WTC11 (cell line): ENCODE measurements around the gene TEDC2. TPM values are rescaled to one million over a fixed set of nuclear protein-coding genes. Genes with fewer than 3 reads are reported as not detected.

Experiments used
- ARID4B ChIP-seq: sonication (generic); formaldehyde crosslinking; IDR thresholded peaks from 2 replicates; pipeline ENCODE4 v1.8.0; 2023; ENCODE audit warnings: missing genetic modification reagents, mild to moderate bottlenecking, borderline replicate concordance
- ATF1 ChIP-seq: sonication (generic); formaldehyde crosslinking; IDR thresholded peaks from 2 replicates; pipeline ENCODE4 v1.8.1; 2023; ENCODE audit warnings: mild to moderate bottlenecking, moderate library complexity, missing genetic modification reagents
- EMX1 ChIP-seq: fragments of 250-450 bp; sonication (Bioruptor Pico); IDR thresholded peaks from 2 replicates; pipeline ENCODE4 v1.8.0; 2021; ENCODE audit warnings: mild to moderate bottlenecking
- ESRRA ChIP-seq: sonication (generic); formaldehyde crosslinking; IDR thresholded peaks from 2 replicates; pipeline ENCODE4 v1.8.1; 2022; ENCODE audit warnings: mild to moderate bottlenecking, missing genetic modification reagents, borderline replicate concordance
- IRF1 ChIP-seq: sonication (generic); formaldehyde crosslinking; IDR thresholded peaks from 2 replicates; pipeline ENCODE4 v1.8.0; 2023; ENCODE audit warnings: missing genetic modification reagents
- JUN ChIP-seq: sonication (generic); formaldehyde crosslinking; IDR thresholded peaks from 2 replicates; pipeline ENCODE4 v1.8.0; 2023; ENCODE audit warnings: mild to moderate bottlenecking, missing genetic modification reagents
- NR3C1 ChIP-seq: sonication (generic); formaldehyde crosslinking; conservative IDR thresholded peaks from 2 replicates; pipeline ENCODE4 v1.8.1; 2023; ENCODE audit warnings: low read depth, mild to moderate bottlenecking, missing genetic modification reagents
- RELA ChIP-seq: sonication (generic); formaldehyde crosslinking; IDR thresholded peaks from 2 replicates; pipeline ENCODE4 v1.8.1; 2022; ENCODE audit warnings: missing genetic modification reagents, mild to moderate bottlenecking, borderline replicate concordance
- SP1 ChIP-seq: sonication (generic); formaldehyde crosslinking; conservative IDR thresholded peaks from 2 replicates; pipeline ENCODE4 v1.8.1; 2022; ENCODE audit warnings: missing genetic modification reagents
- TCF7 ChIP-seq: sonication (generic); formaldehyde crosslinking; IDR thresholded peaks from 2 replicates; pipeline ENCODE4 v1.8.0; 2022; ENCODE audit warnings: mild to moderate bottlenecking, low read depth, missing genetic modification reagents, moderate library complexity
- TEAD1 ChIP-seq: sonication (generic); formaldehyde crosslinking; IDR thresholded peaks from 2 replicates; pipeline ENCODE4 v1.8.0; 2022; ENCODE audit warnings: mild to moderate bottlenecking, missing genetic modification reagents
- USF1 ChIP-seq: sonication (generic); formaldehyde crosslinking; IDR thresholded peaks from 2 replicates; pipeline ENCODE4 v1.8.0; 2022; ENCODE audit warnings: mild to moderate bottlenecking, missing genetic modification reagents
- ZBTB21 ChIP-seq: sonication (generic); formaldehyde crosslinking; IDR thresholded peaks from 2 replicates; pipeline ENCODE4 v1.8.1; 2023; ENCODE audit warnings: mild to moderate bottlenecking, missing genetic modification reagents, borderline replicate concordance
- ZNF121 ChIP-seq: sonication (generic); formaldehyde crosslinking; IDR thresholded peaks from 2 replicates; pipeline ENCODE4 v1.8.0; 2023; ENCODE audit warnings: missing genetic modification reagents
- ZNF138 ChIP-seq: sonication (generic); formaldehyde crosslinking; conservative IDR thresholded peaks from 2 replicates; pipeline ENCODE4 v1.8.1; 2022; ENCODE audit warnings: mild to moderate bottlenecking, moderate library complexity, missing genetic modification reagents
- ZSCAN18 ChIP-seq: fragments of 250-450 bp; sonication (Bioruptor Pico); IDR thresholded peaks from 2 replicates; pipeline ENCODE4 v2.1.2; 2022; ENCODE audit warnings: mild to moderate bottlenecking, moderate library complexity
- total RNA-seq: library from RNA; stranded (reverse); gene quantifications from 3 replicates; pipeline ENCODE4 v1.2.3, GENCODE V29; 2021
- TF ChIP-seq, protein P1 (sequence below): sonication (generic); formaldehyde crosslinking; IDR thresholded peaks from 2 replicates; pipeline ENCODE4 v1.8.0; 2022; ENCODE audit warnings: missing genetic modification reagents
- TF ChIP-seq, protein P2 (sequence below): fragments of 250-450 bp; sonication (Bioruptor Pico); IDR thresholded peaks from 2 replicates; pipeline ENCODE4 v1.8.0; 2021; ENCODE audit warnings: mild to moderate bottlenecking
- TF ChIP-seq, protein P3 (sequence below): fragments of 250-450 bp; sonication (Bioruptor Pico); IDR thresholded peaks from 2 replicates; pipeline ENCODE4 v1.9.0; 2021; ENCODE audit warnings: mild to moderate bottlenecking, borderline replicate concordance

Gene TEDC2
- total RNA-seq, 1 experiment from 2014 or later = 61.6 TPM

GRCh38 chr16:2429034-2429770 is 30.7 kb upstream of the TEDC2 start, which contains the start of gene CCNF (continued):
- TF ChIP-seq, protein P1, sequence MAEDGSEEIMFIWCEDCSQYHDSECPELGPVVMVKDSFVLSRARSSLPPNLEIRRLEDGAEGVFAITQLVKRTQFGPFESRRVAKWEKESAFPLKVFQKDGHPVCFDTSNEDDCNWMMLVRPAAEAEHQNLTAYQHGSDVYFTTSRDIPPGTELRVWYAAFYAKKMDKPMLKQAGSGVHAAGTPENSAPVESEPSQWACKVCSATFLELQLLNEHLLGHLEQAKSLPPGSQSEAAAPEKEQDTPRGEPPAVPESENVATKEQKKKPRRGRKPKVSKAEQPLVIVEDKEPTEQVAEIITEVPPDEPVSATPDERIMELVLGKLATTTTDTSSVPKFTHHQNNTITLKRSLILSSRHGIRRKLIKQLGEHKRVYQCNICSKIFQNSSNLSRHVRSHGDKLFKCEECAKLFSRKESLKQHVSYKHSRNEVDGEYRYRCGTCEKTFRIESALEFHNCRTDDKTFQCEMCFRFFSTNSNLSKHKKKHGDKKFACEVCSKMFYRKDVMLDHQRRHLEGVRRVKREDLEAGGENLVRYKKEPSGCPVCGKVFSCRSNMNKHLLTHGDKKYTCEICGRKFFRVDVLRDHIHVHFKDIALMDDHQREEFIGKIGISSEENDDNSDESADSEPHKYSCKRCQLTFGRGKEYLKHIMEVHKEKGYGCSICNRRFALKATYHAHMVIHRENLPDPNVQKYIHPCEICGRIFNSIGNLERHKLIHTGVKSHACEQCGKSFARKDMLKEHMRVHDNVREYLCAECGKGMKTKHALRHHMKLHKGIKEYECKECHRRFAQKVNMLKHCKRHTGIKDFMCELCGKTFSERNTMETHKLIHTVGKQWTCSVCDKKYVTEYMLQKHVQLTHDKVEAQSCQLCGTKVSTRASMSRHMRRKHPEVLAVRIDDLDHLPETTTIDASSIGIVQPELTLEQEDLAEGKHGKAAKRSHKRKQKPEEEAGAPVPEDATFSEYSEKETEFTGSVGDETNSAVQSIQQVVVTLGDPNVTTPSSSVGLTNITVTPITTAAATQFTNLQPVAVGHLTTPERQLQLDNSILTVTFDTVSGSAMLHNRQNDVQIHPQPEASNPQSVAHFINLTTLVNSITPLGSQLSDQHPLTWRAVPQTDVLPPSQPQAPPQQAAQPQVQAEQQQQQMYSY (CRISPR knock-in tag) = peak; percentile 42; the same call in 1 of the 2 replicates
- TF ChIP-seq, protein P2, sequence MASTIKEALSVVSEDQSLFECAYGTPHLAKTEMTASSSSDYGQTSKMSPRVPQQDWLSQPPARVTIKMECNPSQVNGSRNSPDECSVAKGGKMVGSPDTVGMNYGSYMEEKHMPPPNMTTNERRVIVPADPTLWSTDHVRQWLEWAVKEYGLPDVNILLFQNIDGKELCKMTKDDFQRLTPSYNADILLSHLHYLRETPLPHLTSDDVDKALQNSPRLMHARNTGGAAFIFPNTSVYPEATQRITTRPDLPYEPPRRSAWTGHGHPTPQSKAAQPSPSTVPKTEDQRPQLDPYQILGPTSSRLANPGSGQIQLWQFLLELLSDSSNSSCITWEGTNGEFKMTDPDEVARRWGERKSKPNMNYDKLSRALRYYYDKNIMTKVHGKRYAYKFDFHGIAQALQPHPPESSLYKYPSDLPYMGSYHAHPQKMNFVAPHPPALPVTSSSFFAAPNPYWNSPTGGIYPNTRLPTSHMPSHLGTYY = no peak
- 0 out of 2 replicates have a peak, but pooled peaks have one; percentile 55 for TF ChIP-seq ZBTB21 (CRISPR knock-in tag)
- TF ChIP-seq ATF1 (CRISPR knock-in tag) = no peak; the same call in 1 of the 2 replicates
- no peak for TF ChIP-seq ESRRA
- no peak for TF ChIP-seq RELA
- 0 out of 2 replicates have a peak, but pooled peaks have one; percentile 20 for TF ChIP-seq TCF7
- no peak for TF ChIP-seq ZNF138 (CRISPR knock-in tag)
- no peak for TF ChIP-seq ZSCAN18 (CRISPR knock-in tag)
- TF ChIP-seq JUN (CRISPR knock-in tag) = peak; percentile 83; the same call in 1 of the 2 replicates
- TF ChIP-seq ZNF121 (CRISPR knock-in tag) = no peak
- peak; percentile 89 for TF ChIP-seq TEAD1 (CRISPR knock-in tag)
- TF ChIP-seq, protein P3, sequence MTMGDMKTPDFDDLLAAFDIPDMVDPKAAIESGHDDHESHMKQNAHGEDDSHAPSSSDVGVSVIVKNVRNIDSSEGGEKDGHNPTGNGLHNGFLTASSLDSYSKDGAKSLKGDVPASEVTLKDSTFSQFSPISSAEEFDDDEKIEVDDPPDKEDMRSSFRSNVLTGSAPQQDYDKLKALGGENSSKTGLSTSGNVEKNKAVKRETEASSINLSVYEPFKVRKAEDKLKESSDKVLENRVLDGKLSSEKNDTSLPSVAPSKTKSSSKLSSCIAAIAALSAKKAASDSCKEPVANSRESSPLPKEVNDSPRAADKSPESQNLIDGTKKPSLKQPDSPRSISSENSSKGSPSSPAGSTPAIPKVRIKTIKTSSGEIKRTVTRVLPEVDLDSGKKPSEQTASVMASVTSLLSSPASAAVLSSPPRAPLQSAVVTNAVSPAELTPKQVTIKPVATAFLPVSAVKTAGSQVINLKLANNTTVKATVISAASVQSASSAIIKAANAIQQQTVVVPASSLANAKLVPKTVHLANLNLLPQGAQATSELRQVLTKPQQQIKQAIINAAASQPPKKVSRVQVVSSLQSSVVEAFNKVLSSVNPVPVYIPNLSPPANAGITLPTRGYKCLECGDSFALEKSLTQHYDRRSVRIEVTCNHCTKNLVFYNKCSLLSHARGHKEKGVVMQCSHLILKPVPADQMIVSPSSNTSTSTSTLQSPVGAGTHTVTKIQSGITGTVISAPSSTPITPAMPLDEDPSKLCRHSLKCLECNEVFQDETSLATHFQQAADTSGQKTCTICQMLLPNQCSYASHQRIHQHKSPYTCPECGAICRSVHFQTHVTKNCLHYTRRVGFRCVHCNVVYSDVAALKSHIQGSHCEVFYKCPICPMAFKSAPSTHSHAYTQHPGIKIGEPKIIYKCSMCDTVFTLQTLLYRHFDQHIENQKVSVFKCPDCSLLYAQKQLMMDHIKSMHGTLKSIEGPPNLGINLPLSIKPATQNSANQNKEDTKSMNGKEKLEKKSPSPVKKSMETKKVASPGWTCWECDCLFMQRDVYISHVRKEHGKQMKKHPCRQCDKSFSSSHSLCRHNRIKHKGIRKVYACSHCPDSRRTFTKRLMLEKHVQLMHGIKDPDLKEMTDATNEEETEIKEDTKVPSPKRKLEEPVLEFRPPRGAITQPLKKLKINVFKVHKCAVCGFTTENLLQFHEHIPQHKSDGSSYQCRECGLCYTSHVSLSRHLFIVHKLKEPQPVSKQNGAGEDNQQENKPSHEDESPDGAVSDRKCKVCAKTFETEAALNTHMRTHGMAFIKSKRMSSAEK (CRISPR knock-in tag) = no peak
- TF ChIP-seq NR3C1 (CRISPR knock-in tag) = peak; percentile 86; the same call in 1 of the 2 replicates
- TF ChIP-seq SP1 = peak; percentile 90
- TF ChIP-seq IRF1 = peak; percentile 92
- no peak for TF ChIP-seq EMX1 (CRISPR knock-in tag)
- TF ChIP-seq ARID4B (CRISPR knock-in tag) = no peak; the same call in 1 of the 2 replicates
- peak; percentile 77 for TF ChIP-seq USF1 (CRISPR knock-in tag)
